Neural progenitor cell (in vitro differentiated cells): Measurements from ENCODE around the gene RALGAPB. TPM values are rescaled to one million over a fixed set of nuclear protein-coding genes. Genes with fewer than 3 reads are reported as not detected.
"Not testable (repeated sequence)": the region's sequence is repeated elsewhere in the genome, so short reads cannot be mapped to it uniquely, and the experiment has no call there.

Source experiments
- DNase-seq: peaks from one replicate; pipeline ENCODE4 v3.0.0-alpha.2; 2016; ENCODE audit warnings: low spot score
- H2AFZ ChIP-seq: fragments of 200-600 bp; sonication (generic); replicated peaks from 2 replicates; pipeline ENCODE4 v1.6.1; 2016; ENCODE audit warnings: antibody characterized with exemption
- H3F3A ChIP-seq: fragments of 200-600 bp; sonication (generic); 2 replicates; pipeline ENCODE4 v1.6.1; 2016; ENCODE audit warnings: antibody characterized with exemption, low read depth
- H3K27ac ChIP-seq: fragments of 200-600 bp; sonication (generic); 2 replicates; pipeline ENCODE4 v1.5.1; 2016; ENCODE audit warnings: mild to moderate bottlenecking
- H3K27me3 ChIP-seq: fragments of 200-600 bp; sonication (generic); 2 replicates; pipeline ENCODE4 v1.6.1; 2016; ENCODE audit warnings: mild to moderate bottlenecking, moderate library complexity
- H3K36me3 ChIP-seq: fragments of 200-600 bp; sonication (generic); 2 replicates; pipeline ENCODE4 v1.5.1; 2016
- H3K4me1 ChIP-seq: fragments of 200-600 bp; sonication (generic); 2 replicates; pipeline ENCODE4 v1.6.1; 2016; ENCODE audit warnings: mixed run types
- H3K4me2 ChIP-seq: fragments of 200-600 bp; sonication (generic); 2 replicates; pipeline ENCODE4 v1.6.1; 2016
- H3K4me3 ChIP-seq: fragments of 200-600 bp; sonication (generic); 2 replicates; pipeline ENCODE4 v1.5.1; 2016
- H3K79me2 ChIP-seq: fragments of 200-600 bp; sonication (generic); 2 replicates; pipeline ENCODE4 v1.6.1; 2016; ENCODE audit warnings: low read depth
- H3K9ac ChIP-seq: fragments of 200-600 bp; sonication (generic); 2 replicates; pipeline ENCODE4 v1.6.1; 2016
- H3K9me3 ChIP-seq: fragments of 200-600 bp; sonication (generic); 2 replicates; pipeline ENCODE4 v1.5.1; 2016; ENCODE audit warnings: low read depth
- H4K20me1 ChIP-seq: fragments of 200-600 bp; sonication (generic); 2 replicates; pipeline ENCODE4 v1.6.1; 2016; ENCODE audit warnings: low read depth
- H3K27ac Mint-ChIP-seq: 3 replicates; pipeline ENCODE4 v1.8.0; 2021; ENCODE audit warnings: mixed read lengths
- H3K27me3 Mint-ChIP-seq: 2 replicates; pipeline ENCODE4 v1.8.0; 2022; ENCODE audit warnings: low read depth, mild to moderate bottlenecking, inconsistent platforms, moderate library complexity, mixed read lengths; ENCODE audit not compliant: insufficient read depth
- H3K36me3 Mint-ChIP-seq: 3 replicates; pipeline ENCODE4 v1.8.0; 2021; ENCODE audit warnings: mixed read lengths
- H3K4me1 Mint-ChIP-seq: 3 replicates; pipeline ENCODE4 v1.8.0; 2021; ENCODE audit warnings: mixed read lengths
- H3K4me3 Mint-ChIP-seq: 3 replicates; pipeline ENCODE4 v1.8.0; 2021; ENCODE audit warnings: mild to moderate bottlenecking, moderate library complexity, mixed read lengths
- H3K9me3 Mint-ChIP-seq: 3 replicates; pipeline ENCODE4 v1.8.0; 2020; ENCODE audit warnings: mixed read lengths
- EZH2 ChIP-seq: fragments of 200-600 bp; sonication (generic); IDR thresholded peaks from 2 replicates; pipeline ENCODE4 v1.6.1; 2017; ENCODE audit warnings: antibody characterized with exemption, mild to moderate bottlenecking, moderate library complexity
- EZH2phosphoT487 ChIP-seq: fragments of 200-600 bp; sonication (generic); IDR thresholded peaks from 2 replicates; pipeline ENCODE4 v1.6.1; 2017; ENCODE audit warnings: antibody characterized with exemption
- total RNA-seq: library from RNA; depleted of rRNA; stranded (reverse); fragments of >200 nt; gene quantifications from 2 replicates; pipeline ENCODE4 v1.2.3, GENCODE V29; 2015; ENCODE audit warnings: low replicate concordance
- TF ChIP-seq, protein P1 (sequence below): fragments of 200-600 bp; sonication (generic); IDR thresholded peaks from 2 replicates; pipeline ENCODE4 v1.5.1; 2017; ENCODE audit warnings: antibody characterized with exemption, mild to moderate bottlenecking

RALGAPB gene
- total RNA-seq, 1 donor from 2014 or later, result 39.1 TPM

DNA sequence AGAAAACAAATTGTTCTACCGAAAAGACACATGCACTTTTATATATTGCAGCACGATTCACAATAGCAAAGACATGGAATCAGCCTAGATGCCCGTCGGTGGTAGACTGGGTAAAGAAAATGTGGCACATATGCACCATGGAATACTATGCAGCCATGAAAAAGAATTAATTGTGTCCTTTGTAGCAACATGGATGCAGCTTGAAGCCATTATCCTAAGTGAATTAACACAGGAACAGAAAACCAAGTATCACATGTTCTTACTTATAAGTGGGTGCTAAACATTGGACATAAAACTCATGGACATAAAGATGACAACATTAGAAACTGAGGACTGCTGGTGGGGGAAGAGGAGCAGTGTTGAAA lies 32.4 kb downstream of the RALGAPB start:
- Histone ChIP-seq H3K4me2 (no peak overlapping the region), H3K79me2 (no peaks in the 10 kb centered on the region), H3K27me3 (no peaks in the 10 kb centered on the region), H2AFZ (no peak overlapping the region), H3K36me3 (peaks cover 5% of the 10 kb centered on the region), H3K9me3 (no peaks in the 10 kb centered on the region), H3K4me3 (no peak overlapping the region), H3K27ac (no peak overlapping the region), H3F3A (no peaks in the 10 kb centered on the region), H3K9ac (no peak overlapping the region), H4K20me1 (no peaks in the 10 kb centered on the region), H3K4me1 (no peaks in the 10 kb centered on the region)
- Mint-ChIP-seq H3K27ac (no peak overlapping the region), H3K4me1 (no peaks in the 10 kb centered on the region), H3K36me3 (peaks cover 23% of the 10 kb centered on the region), H3K4me3 (no peak overlapping the region), H3K9me3 (no peaks in the 10 kb centered on the region), H3K27me3 (peaks cover 2% of the 10 kb centered on the region)
- TF ChIP-seq EZH2phosphoT487 (no peak), EZH2 (no peak)
- TF ChIP-seq, protein P1, sequence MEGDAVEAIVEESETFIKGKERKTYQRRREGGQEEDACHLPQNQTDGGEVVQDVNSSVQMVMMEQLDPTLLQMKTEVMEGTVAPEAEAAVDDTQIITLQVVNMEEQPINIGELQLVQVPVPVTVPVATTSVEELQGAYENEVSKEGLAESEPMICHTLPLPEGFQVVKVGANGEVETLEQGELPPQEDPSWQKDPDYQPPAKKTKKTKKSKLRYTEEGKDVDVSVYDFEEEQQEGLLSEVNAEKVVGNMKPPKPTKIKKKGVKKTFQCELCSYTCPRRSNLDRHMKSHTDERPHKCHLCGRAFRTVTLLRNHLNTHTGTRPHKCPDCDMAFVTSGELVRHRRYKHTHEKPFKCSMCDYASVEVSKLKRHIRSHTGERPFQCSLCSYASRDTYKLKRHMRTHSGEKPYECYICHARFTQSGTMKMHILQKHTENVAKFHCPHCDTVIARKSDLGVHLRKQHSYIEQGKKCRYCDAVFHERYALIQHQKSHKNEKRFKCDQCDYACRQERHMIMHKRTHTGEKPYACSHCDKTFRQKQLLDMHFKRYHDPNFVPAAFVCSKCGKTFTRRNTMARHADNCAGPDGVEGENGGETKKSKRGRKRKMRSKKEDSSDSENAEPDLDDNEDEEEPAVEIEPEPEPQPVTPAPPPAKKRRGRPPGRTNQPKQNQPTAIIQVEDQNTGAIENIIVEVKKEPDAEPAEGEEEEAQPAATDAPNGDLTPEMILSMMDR, result no peak
- DNase-seq, result no peak

DNA sequence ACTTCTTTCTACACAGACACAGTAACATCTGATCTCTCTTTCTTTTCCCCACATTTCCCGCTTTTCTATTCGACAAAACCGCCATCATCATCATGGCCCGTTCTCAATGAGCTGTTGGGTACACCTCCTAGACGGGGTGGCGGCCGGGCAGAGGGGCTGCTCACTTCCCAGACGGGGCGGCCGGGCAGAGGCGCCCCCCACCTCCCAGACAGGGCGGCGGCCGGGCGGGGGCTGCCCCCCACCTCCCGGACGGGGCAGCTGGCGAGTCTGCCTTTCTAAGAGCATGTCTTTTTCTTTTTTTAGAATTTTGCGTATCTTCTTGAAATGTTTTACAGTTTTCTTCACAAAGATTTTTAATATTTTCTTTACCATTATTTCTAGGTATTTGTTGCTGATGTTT lies 39.1 kb downstream of the RALGAPB start:
- not testable (repeated sequence) for H3K4me1 Mint-ChIP-seq, H3K27me3 ChIP-seq, H3K4me3 Mint-ChIP-seq, H2AFZ ChIP-seq, H3K4me2 ChIP-seq, H3K9me3 Mint-ChIP-seq, H3K27me3 Mint-ChIP-seq, H3K4me1 ChIP-seq, DNase-seq, H3K79me2 ChIP-seq, H3K9ac ChIP-seq, H3K27ac Mint-ChIP-seq, H3K9me3 ChIP-seq, H4K20me1 ChIP-seq, H3K4me3 ChIP-seq, H3K27ac ChIP-seq
- peaks cover 11% of the 10 kb centered on the region for H3F3A ChIP-seq
- peaks cover 15% of the 10 kb centered on the region for H3K36me3 Mint-ChIP-seq
- peaks cover 20% of the 10 kb centered on the region for H3K36me3 ChIP-seq

DNA sequence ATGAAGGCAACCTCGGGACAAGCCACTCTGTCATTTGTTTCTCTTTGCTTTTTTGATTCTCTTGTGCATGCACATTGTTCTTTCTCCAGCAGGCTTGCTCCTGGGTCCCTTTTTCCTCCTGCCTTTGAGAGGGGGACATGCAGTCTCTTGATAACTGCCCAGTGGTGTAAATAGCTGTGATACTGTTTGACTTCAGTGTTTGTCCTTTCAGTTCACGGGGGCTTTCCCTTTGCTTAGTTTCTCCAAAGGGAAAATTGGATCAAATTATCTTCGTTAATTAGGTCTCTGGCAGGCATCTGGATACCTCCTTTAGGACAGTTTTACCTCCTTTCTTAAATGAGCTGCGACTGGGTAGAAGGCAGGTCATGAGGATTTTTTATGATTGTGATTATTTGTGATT lies 41.5 kb downstream of the RALGAPB start:
- Mint-ChIP-seq H3K4me1 (no peaks in the 10 kb centered on the region), H3K4me3 (no peak overlapping the region), H3K36me3 (peaks cover 19% of the 10 kb centered on the region), H3K27ac (no peak overlapping the region), H3K27me3 (no peaks in the 10 kb centered on the region), H3K9me3 (no peaks in the 10 kb centered on the region)
- TF ChIP-seq, protein P1, result no peak
- no peak for TF ChIP-seq EZH2phosphoT487
- TF ChIP-seq EZH2, result no peak
- DNase-seq, result no peak
- peaks cover 20% of the 10 kb centered on the region for H3K36me3 ChIP-seq
- no peaks in the 10 kb centered on the region for H4K20me1 ChIP-seq
- no peak overlapping the region for H3K4me2 ChIP-seq
- H3K27ac ChIP-seq, result peak overlapping the region; percentile 17
- H3F3A ChIP-seq, result peaks cover 11% of the 10 kb centered on the region
- no peak overlapping the region for H2AFZ ChIP-seq
- no peaks in the 10 kb centered on the region for H3K27me3 ChIP-seq
- no peaks in the 10 kb centered on the region for H3K79me2 ChIP-seq
- H3K9ac ChIP-seq, result no peak overlapping the region
- H3K9me3 ChIP-seq, result no peaks in the 10 kb centered on the region
- peaks cover 5% of the 10 kb centered on the region for H3K4me1 ChIP-seq
- H3K4me3 ChIP-seq, result no peak overlapping the region

DNA sequence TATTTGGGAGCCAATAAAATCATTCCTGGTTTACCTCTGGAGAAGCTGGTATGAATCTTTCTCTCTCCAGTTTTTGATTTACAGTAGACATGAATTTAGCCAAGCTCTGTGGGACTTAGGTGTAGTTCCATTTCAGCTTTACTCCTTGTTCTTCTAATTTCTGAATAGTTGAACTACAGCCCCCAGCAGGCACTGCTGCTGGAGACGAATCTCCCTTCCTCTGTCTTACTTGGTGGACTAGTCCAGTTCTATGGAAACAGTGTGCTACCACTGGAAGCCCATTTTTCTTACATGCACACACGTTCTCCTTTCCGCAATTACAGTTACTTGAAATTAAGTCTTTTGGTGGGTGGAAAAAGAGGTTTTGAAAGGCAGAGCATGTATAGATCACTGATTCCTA lies 42.3 kb downstream of the RALGAPB start:
- no peaks in the 10 kb centered on the region for H3K9me3 Mint-ChIP-seq
- no peak for DNase-seq
- peaks cover 19% of the 10 kb centered on the region for H3K36me3 ChIP-seq
- H2AFZ ChIP-seq, result no peak overlapping the region
- no peaks in the 10 kb centered on the region for H3K4me1 Mint-ChIP-seq
- no peaks in the 10 kb centered on the region for H3K79me2 ChIP-seq
- no peak overlapping the region for H3K4me3 Mint-ChIP-seq
- H3F3A ChIP-seq, result peaks cover 11% of the 10 kb centered on the region
- no peak overlapping the region for H3K4me2 ChIP-seq
- no peaks in the 10 kb centered on the region for H3K27me3 ChIP-seq
- TF ChIP-seq, protein P1, result no peak
- TF ChIP-seq EZH2phosphoT487 (no peak), EZH2 (no peak)
- H4K20me1 ChIP-seq, result no peaks in the 10 kb centered on the region
- no peak overlapping the region for H3K9ac ChIP-seq
- no peaks in the 10 kb centered on the region for H3K9me3 ChIP-seq
- no peak overlapping the region for H3K4me3 ChIP-seq
- H3K4me1 ChIP-seq, result peaks cover 5% of the 10 kb centered on the region
- no peak overlapping the region for H3K27ac Mint-ChIP-seq
- no peak overlapping the region for H3K27ac ChIP-seq
- H3K36me3 Mint-ChIP-seq, result peaks cover 17% of the 10 kb centered on the region
- no peaks in the 10 kb centered on the region for H3K27me3 Mint-ChIP-seq
